NCI-H2107 (cell line): ENCODE results near the gene SGO1.
"Not testable (repeated sequence)": the region's sequence is repeated elsewhere in the genome, so short reads cannot be mapped to it uniquely, and the experiment has no call there.

Experiments used
- DNase-seq: peaks from one replicate; lab custom pipeline; 2025; lab: John Stamatoyannopoulos, UW

Gene SGO1

GRCh38 chr3:20185679-20186599 lies at the start of gene SGO1:
Gene SGO1 (minus strand): TSS chr3:20186206. CDS start chr3:20184027, 2,179 bp downstream.
- peak; percentile 85 for DNase-seq

DNA sequence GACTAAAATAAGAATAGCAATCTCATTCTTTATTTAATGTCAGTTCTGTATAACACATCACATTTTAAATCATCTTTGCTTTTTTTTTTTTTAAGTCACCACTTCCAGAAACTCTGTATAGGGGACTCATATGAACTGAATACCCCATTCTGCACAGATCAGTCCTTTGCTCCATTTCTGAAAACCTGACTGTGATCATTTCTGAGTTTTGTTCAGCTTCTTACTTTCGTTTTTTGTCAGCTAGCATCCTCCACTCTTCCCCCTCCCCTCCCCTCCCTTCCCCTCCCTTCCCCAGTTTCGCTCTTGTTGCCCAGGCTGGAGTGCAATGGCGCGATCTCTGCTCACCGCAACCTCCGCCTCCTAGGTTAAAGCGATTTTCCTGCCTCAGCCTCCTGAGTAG lies 49.8 kb upstream of the SGO1 start:
- no peak for DNase-seq

GRCh38 chr3:20232906-20233780 lies 47.1 kb upstream of the SGO1 start:
- DNase-seq: no peak

GRCh38 chr3:20230954-20231353 lies 44.9 kb upstream of the SGO1 start:
- no peak for DNase-seq

GRCh38 chr3:20225769-20226168 lies 39.8 kb upstream of the SGO1 start:
- no peak for DNase-seq

GRCh38 chr3:20222274-20222673 lies 36.3 kb upstream of the SGO1 start:
- no peak for DNase-seq

DNA sequence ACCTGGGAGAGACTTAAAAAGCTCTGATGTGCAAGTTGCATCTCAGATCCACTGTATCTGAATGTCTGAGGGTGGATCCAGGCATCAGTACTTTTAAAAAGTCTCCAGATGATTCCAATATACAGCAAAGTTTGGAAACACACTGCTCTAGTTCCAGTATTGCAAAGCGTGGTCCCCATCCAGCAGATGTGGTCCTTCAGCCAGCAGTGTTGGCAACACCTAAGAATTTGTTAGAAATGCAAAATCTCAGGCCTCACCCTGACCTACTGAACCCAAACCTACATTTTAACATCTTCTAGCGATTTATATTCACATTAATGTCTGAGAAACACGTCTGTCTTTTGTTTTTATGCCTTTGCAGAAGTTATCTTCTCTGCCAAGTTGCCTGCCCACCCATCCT lies 32.2 kb upstream of the SGO1 start:
- no peak for DNase-seq

GRCh38 chr3:20215636-20216035 lies 29.6 kb upstream of the SGO1 start:
- DNase-seq: no peak

DNA sequence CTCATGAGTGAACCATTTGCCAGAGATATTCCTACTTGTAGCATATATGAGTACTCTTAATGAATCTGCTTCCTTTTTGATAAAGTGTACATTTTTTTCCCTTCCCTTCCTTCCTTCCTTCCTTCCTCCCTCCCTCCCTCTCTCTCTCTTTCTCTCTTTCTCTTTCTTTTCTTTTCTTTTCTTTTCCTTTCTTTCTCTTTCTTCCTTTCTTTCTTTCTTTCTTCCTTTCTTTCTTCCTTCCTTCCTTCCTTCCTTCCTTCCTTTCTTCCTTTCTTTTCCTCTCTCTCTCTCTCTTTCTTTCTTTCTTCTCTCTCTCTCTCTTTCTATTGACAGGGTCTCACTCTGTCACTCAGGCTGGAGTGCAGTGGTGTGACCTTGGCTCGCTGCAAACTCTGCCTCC lies 27.5 kb upstream of the SGO1 start:
- DNase-seq: not testable (repeated sequence)

DNA sequence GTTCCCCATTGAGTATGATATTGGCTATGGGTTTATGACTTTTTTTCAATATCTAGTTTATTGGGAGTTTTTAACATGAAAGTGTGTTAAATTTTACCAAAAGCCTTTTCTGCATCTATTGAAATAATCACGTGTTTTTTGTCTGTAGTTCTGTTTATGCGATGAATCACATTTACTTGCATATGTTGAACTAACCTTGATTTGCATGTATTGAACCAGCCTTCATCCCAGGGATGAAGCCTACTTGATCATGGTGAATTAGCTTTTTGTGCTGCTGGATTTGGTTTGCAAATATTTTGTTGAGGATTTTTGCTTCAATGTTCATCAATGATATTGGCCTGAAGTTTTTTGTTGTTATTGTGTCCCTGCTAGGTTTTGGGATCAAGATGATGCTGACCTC lies 21.9 kb upstream of the SGO1 start:
- DNase-seq: not testable (repeated sequence)

DNA sequence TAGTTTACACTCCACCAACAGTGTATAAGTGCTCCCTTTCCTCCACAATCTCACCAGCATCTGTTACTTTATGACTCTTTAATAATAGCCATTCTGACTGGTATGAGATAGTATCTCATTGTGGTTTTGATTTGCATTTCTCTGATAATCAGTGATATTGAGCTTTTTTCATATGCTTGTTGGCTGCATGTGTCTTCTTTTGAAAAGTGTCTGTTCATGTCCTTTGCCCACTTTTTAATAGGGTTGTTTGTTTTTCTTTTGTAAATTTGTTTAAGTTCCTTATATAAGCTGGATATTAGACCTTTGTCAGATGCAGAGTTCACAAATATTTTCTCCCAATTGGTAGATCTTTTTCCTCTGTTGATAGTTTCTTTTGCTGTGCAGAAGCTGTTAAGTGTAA lies 19.9 kb upstream of the SGO1 start:
- DNase-seq: not testable (repeated sequence)

- no peak for DNase-seq
Observed at GRCh38 chr3:20201143-20201542, 15.1 kb upstream of the SGO1 start.

- no peak for DNase-seq
Observed at GRCh38 chr3:20197775-20198174, 11.8 kb upstream of the SGO1 start.

GRCh38 chr3:20194793-20195460 lies 8.9 kb upstream of the SGO1 start:
- no peak for DNase-seq

DNA sequence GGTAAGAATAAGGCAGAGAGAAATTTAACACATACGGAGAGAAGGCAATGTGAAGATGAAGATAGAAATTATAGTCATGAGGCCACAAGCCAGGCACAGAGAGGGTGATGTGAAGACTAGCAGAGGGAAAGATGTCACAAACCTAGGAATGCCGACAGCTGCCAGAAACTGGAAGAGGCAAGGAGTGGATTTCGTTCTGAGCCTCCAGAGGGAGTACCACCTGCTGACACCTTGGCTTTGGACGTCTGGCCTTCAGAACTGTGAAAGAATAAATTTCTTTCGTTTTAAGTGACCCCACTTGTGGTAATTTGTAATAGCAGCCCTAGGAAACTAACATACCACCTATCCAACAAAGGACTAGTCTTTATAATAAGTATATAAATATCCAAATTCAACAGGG lies 5.0 kb upstream of the SGO1 start:
- DNase-seq: no peak

DNA sequence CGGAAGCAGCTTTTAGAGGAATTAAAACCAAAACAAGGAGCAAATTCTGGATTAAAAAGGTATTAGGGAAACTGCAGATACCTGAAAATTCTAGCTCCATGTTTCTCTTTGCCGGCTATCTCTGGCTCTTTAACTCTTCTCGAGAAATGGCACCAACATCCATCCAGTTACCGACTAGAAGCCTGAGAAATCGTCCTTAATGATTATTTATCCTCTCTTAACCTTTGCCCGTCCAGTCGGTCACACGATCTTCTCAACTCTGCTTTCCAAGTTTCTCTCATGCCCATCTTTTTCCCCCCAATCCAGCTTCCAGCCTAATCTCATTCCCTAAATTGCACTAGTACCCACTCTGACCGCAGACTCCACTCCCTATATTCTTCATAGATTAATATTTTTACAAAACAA lies 596 bp upstream of the SGO1 start:
- no peak for DNase-seq

GRCh38 chr3:20185331-20185678 lies 701 bp downstream of the SGO1 start:
- no peak for DNase-seq

DNA sequence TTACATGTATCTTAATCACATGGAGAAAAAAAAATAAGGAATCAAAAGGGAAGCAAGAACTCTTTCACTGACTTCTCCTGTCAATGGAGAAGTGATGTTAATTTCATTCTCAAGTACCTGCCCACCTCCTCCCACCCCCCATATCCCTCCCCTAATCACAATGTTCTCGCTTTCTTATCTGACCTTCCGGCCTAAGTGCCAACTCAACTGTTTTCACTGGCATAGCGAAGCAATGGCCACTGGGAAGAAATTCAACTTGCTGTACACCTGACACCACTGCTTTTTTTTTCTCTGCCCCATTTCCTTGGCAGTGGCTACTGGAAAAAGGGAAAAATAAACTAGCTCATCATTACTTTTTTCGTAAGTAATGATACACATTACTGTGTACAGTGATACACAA lies 3.8 kb downstream of the SGO1 start:
- DNase-seq: no peak

- no peak for DNase-seq
Observed at GRCh38 chr3:20181276-20181675, 4.7 kb downstream of the SGO1 start.

GRCh38 chr3:20173844-20174410 lies 12.1 kb downstream of the SGO1 start:
- DNase-seq: no peak

- DNase-seq: no peak
Observed at GRCh38 chr3:20161714-20162113, 24.3 kb downstream of the SGO1 start.

DNA sequence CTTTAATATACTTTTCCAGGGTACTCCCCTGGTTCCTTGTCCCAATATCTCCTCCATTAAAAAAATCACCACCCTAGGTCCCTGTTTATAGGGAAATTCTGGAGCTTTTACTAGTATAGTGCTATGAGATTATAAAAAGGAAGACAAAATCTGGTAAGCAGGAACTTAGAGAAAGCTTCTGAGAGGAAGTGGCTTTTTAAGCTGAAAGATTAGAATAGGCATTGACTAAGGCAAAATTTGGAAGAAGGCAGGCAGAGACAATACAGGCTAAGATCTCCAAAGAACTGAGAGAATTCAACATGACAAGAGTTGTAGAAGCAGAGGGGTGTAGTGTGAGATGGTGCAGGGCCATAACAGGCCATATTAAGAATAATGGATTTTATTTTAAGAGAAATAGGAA lies 25.8 kb downstream of the SGO1 start:
- no peak for DNase-seq
